Rectal smooth muscle tissue (tissue), 1 donor: ENCODE measurements around the gene UNC119B.
A peak's percentile ranks its signal among the peaks of the same experiment; 100 is the strongest.

Experiments
- H3K27ac ChIP-seq: one replicate; pipeline ENCODE4 v1.7.0; 2013; ENCODE audit warnings: low read depth, low read length, inconsistent platforms
- H3K27me3 ChIP-seq: one replicate; pipeline ENCODE4 v1.7.0; 2013; ENCODE audit warnings: low read length; ENCODE audit not compliant: control insufficient read depth, insufficient read depth
- H3K36me3 ChIP-seq: one replicate; pipeline ENCODE4 v1.7.0; 2013; ENCODE audit warnings: low read length; ENCODE audit not compliant: control insufficient read depth, insufficient read depth
- H3K4me1 ChIP-seq: one replicate; pipeline ENCODE4 v1.7.0; 2013; ENCODE audit warnings: low read length; ENCODE audit not compliant: control insufficient read depth, insufficient read depth
- H3K4me3 ChIP-seq: one replicate; pipeline ENCODE4 v1.7.0; 2013; ENCODE audit warnings: low read length
- H3K9ac ChIP-seq: one replicate; pipeline ENCODE4 v1.7.0; 2013; ENCODE audit warnings: low read length

UNC119B gene

DNA sequence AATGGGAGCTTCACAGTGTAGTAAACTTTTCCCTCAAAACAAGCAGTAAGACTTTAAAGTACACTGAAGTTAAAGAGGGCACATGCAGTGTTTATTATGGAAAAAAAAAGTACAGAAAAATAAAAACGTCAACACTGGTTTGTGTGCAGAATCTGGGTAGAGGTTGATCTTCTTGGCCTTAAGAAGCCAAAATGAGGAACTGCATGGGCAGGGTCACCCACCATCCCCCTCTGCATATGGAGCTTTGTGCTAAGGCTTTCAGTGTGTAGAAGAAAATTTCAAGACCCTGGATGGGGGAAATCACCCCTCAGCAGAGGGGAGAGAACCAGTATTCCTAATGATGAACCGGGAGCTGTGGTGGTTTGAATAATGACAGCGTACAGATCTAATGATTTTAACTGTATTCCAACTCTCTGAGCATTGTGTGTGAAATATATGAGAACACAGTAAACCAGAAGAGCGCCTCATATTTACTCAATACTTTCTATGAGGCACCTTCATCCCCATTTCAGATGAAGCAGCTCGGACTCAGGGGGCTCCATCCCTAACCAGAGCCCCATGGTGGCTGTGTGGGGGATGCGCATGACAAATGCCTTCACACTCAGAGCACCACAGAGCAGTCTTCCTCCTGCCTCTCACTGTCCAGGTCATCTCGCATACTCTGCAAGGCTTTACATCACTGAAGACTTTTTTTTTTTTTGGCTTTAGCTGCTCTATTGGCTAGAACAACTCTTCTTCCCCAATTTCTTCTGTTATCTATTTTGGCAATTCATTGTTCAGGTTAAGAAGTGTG, 48.7 kb downstream of the UNC119B start:
- H3K9ac ChIP-seq = no peak overlapping the region
- no peak overlapping the region for H3K27ac ChIP-seq
- no peaks in the 10 kb centered on the region for H3K27me3 ChIP-seq
- H3K36me3 ChIP-seq = peaks cover 8% of the 10 kb centered on the region
- H3K4me3 ChIP-seq = no peak overlapping the region
- H3K4me1 ChIP-seq = peaks cover 15% of the 10 kb centered on the region

DNA sequence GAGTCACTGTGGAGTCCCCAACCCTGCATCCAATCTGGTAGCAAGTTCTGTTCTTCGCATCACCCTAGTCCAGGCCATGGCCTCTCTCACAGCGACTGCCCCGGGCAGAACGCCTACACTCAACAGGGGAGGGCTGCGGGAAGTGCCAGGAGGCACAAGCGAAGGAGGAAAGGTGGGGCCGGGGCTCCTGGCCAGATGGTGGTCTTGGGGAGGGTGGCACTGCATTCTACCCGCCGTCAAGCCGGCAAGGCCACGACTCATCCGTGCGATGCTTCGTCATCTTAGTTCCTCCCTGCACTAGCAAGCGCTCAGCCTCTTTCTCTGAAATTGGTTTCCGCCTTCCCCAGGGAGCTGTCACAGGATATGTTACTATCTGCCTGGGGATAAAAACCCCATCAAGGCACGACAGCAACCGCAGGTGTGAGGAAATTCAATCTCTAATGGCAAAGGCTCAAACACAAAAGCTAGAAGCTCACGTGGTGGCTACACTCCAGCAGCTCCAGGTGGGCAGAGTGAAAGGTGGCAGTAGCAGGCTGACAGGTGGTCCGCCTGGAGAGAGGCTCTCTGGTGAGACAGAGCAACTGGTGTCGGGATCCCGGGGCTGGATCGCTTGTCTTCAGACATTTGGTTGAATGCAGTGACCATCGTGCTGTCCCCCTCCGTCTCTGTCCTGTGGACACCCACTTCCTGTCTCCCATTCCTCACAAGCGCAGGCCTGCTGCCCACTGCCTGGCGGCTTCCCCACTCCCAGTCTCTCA, 49.5 kb downstream of the UNC119B start:
- H3K9ac ChIP-seq = no peak overlapping the region
- no peak overlapping the region for H3K4me3 ChIP-seq
- peaks cover 15% of the 10 kb centered on the region for H3K4me1 ChIP-seq
- peaks cover 11% of the 10 kb centered on the region for H3K36me3 ChIP-seq
- H3K27ac ChIP-seq = no peak overlapping the region
- H3K27me3 ChIP-seq = no peaks in the 10 kb centered on the region

DNA sequence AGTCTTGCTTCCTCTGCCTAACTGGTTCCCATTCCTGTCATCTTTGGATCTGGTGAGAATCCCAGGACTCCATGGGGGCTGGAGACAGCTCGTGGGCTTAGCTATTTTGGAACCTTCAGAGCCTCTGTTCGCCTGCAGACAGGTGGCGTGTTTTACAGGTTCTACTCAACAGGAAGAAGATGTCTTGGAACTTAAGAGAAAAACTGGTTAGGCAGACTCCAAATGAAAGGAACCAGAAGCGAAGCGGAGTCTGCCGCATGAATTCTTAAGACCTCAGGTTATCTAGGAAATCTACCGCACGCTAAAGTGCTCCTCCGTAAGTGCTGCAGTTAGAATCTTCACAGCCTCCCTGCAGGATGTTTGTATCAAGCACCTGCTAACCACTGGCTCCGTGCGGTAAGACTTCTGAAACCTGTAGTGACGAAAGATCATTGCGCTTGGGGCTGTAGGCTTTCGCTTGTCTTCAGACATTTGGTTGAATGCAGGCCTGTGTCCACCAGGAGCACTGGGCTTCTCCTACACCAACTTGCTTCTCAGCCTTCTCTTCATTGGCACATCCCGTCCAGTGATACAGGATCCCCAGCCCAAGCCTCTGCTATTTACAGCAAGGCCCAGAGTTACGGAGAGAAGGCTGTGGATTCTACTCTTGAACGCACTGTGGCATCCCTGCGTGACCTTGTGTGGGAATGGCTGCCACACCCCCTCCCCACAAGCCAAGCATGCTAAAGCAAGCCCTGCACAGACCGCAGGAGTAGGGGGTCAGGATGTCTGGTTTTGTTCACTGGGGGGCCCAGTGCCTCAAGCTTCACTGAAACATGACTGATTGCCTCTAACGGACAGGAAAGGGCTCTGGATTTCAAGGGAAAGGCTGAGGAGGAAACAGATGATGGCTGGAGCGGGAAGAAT, 50.3 kb downstream of the UNC119B start:
- H3K27ac ChIP-seq = peak overlapping the region; percentile 73
- H3K4me3 ChIP-seq = no peak overlapping the region
- peaks cover 15% of the 10 kb centered on the region for H3K4me1 ChIP-seq
- peaks cover 13% of the 10 kb centered on the region for H3K36me3 ChIP-seq
- no peak overlapping the region for H3K9ac ChIP-seq
- H3K27me3 ChIP-seq = no peaks in the 10 kb centered on the region

DNA sequence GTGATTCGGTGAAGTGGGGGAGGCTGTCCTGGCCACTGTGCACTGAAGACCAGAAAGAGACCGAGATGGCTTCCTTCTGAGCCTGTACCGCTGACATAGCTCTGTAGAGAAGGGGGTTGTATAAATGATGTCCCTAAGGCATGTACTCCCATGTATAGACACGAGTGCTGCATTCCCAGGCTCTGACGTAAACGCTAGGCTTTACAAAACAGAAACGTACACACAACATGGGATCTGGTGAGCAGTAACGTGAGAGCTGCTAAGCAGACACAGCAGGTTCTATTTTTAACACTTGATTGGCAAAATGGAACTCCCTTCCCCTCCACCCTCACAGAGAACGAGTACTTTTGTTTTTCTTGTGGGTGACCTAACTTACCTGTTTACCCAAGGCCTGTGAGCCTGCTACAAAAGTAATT, 51.3 kb downstream of the UNC119B start:
- Histone ChIP-seq H3K9ac (no peak overlapping the region), H3K27ac (peak overlapping the region; percentile 73), H3K4me1 (peaks cover 15% of the 10 kb centered on the region), H3K4me3 (no peak overlapping the region), H3K36me3 (peaks cover 17% of the 10 kb centered on the region), H3K27me3 (no peaks in the 10 kb centered on the region)

DNA sequence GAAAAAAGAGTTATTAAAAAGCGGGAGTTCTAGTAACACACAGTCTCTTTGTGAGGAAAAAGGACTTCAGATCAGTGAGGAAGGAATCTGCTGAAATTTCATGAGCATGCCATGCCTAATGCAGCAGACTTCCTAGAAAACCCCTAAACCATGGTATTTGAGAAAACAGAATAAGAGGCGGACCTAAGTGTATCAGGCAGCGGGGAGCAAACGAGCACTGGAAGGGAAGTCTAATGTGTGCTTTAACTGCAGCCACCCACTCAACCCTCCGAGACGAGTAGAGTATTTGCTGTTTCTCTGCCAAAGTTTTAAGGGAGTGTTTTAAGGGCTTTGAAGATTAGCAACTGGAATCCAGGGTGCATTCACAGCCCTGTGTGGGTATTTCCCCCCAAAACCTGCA, 51.8 kb downstream of the UNC119B start:
- no peak overlapping the region for H3K9ac ChIP-seq
- peak overlapping the region; percentile 73 for H3K27ac ChIP-seq
- no peak overlapping the region for H3K4me3 ChIP-seq
- peaks cover 22% of the 10 kb centered on the region for H3K36me3 ChIP-seq
- H3K27me3 ChIP-seq = no peaks in the 10 kb centered on the region
- H3K4me1 ChIP-seq = peaks cover 15% of the 10 kb centered on the region

DNA sequence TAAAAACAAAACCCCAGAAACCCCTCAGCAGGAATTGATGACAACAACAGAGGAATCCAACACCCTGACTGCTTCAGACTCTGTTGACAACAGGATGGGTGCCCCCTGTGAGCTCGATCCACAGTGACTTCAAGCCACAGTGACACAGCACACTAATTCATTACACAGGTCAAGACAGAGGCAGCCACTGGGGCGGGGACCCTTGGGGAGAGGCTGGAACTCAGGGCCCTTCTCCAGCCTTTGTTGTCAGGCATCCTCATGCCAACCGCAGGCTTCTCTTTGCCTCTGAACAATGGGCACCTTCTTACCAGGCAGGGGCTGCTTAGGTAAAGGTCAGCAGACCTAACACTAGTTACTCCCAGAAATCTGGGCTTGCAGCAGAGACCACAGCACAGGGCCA, 53.0 kb downstream of the UNC119B start:
- Histone ChIP-seq H3K27ac (no peak overlapping the region), H3K27me3 (no peaks in the 10 kb centered on the region), H3K9ac (no peak overlapping the region), H3K36me3 (peaks cover 33% of the 10 kb centered on the region), H3K4me1 (peaks cover 15% of the 10 kb centered on the region), H3K4me3 (no peak overlapping the region)

DNA sequence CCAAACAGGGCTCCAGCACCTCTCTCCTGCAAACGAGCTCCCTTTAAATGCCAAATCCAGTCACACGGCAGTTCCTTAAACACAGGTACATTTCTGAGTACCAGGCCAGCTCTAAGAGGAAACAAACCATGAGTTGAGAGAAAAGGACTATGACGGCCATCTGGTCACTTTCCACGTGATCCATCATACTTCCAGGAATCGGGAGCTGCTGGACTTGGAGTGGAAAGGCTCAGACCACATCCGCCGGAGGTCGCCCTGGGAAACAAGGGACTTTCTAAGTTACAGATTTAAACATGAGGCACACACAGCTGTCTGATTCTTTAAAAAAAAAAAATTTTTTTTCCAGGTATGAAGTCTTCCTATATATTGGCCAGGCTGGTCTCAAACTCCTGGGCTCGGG, 54.6 kb downstream of the UNC119B start:
- H3K27ac ChIP-seq = no peak overlapping the region
- peaks cover 15% of the 10 kb centered on the region for H3K4me1 ChIP-seq
- H3K27me3 ChIP-seq = no peaks in the 10 kb centered on the region
- H3K4me3 ChIP-seq = no peak overlapping the region
- H3K9ac ChIP-seq = no peak overlapping the region
- H3K36me3 ChIP-seq = peaks cover 39% of the 10 kb centered on the region

DNA sequence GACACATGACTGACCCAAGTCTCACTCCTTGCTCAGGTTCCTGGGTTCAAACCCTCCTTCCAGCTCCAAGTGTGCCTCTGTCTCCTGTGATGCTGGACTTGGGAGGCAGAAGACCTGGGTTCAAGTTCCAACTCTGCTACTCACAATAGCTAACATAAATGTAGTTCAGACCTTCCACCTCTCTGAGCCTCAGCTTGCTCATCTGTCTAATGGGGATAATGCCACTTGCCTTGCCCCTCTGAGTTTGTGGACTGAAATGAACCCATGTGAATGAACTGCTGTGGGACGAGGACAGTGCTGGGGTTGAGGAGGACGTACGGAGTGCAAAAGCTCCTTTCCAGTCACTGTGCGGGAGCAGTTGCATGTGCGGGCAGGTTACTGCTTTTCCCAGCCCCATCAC, 56.3 kb downstream of the UNC119B start:
- peaks cover 8% of the 10 kb centered on the region for H3K4me1 ChIP-seq

DNA sequence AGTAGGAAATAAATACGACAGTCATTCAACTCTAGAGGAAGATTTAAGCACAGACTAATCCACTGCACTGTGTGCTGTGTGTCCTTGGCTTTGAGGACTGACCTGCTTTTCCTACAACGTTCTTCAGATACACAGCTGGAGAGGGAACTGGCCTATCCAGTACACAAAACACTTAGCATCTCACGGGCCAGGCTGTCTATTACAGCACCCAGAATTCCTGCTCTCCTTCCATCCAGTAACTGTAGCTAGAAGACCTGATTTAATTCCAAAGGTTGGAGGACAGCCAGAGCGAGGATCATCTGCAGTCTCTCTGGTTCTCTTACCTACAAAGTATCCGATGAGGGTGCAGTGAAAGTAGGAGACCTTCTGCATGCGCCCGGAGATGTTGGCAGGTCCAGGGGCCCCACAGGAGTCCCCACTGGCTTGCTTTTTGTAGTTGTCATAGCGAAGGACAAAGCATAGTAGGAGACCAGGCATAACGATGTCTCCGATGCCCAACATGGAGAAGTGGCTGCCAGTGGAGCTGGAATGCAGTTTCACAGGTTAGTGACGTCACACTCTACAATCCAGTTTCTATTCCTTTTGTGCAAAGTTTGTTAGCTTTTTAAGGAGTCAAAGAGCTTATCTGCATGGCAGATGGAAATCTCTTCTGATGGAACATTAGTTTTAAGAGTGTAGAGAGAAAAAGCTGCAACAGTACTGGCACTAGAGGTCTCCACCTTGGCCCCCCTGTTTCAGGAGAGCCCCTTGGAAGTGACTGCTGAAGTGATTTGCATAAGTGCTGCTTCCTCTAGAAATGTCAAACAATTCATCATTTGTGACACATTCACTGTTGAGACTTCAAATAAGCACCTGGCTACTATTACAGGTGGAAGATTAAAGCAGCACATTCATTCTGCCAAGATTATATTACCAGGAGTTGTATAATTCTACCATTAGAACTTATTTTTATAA, 57.1 kb downstream of the UNC119B start:
- Histone ChIP-seq H3K27me3 (no peaks in the 10 kb centered on the region), H3K4me1 (peaks cover under 1% of the 10 kb centered on the region), H3K36me3 (peaks cover 34% of the 10 kb centered on the region), H3K9ac (no peak overlapping the region), H3K27ac (no peak overlapping the region), H3K4me3 (no peak overlapping the region)

More for the DNA sequence above, 56.3 kb downstream of the UNC119B start:
- H3K36me3 ChIP-seq = peaks cover 34% of the 10 kb centered on the region
- H3K27me3 ChIP-seq = no peaks in the 10 kb centered on the region
- no peak overlapping the region for H3K4me3 ChIP-seq
- H3K27ac ChIP-seq = no peak overlapping the region
- H3K9ac ChIP-seq = no peak overlapping the region

DNA sequence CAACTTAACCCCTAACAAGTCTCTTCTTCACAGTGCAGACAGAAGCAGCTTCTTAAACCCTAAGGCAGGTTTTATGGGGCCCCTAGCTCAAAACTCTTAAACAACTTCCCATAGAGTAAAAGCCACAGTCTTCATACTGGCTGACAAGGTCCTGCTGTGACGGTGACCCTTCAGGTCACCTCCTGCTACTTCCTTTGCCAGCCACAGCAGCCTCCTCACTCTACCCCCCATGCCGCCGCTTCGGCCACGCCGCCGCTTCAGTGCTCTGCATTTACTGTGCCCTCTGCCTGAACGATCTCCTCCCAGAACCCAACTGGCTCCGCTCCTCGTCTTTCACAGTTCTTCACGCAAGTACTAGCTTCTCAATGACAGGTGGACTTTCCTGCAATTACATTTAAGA, 60.8 kb downstream of the UNC119B start:
- Histone ChIP-seq H3K4me3 (no peak overlapping the region), H3K9ac (no peak overlapping the region), H3K4me1 (no peaks in the 10 kb centered on the region), H3K27me3 (no peaks in the 10 kb centered on the region), H3K27ac (no peak overlapping the region), H3K36me3 (peaks cover 25% of the 10 kb centered on the region)
